Skin epidermis (tissue), 12 donors: ENCODE results near the gene ST6GALNAC2.
A peak's percentile ranks its signal among the peaks of the same experiment; 100 is the strongest.
"Not testable (repeated sequence)": the region's sequence is repeated elsewhere in the genome, so short reads cannot be mapped to it uniquely, and the experiment has no call there.

Experiments used
- H3K27ac ChIP-seq, 21 experiments: fragments of 200-600 bp; sonication (generic) in 11 of 21; one replicate each; pipeline ENCODE4 v1.5.0; 2020; ENCODE audit warnings: mild to moderate bottlenecking in 3 of 21, inconsistent platforms in 2 of 21, moderate library complexity in 2 of 21
- H3K4me3 ChIP-seq, 7 experiments: fragments of 200-600 bp; sonication (generic) in 2 of 7; one replicate each; pipeline ENCODE4 v1.5.0; 2020; ENCODE audit warnings: inconsistent platforms in 2 of 7, mild to moderate bottlenecking in 2 of 7, moderate library complexity in 1 of 7

The ST6GALNAC2 gene

GRCh38 chr17:76574166-76574565 lies 11.5 kb downstream of the ST6GALNAC2 start:
- Histone ChIP-seq H3K27ac (no peak overlapping the region), H3K4me3 (no peak overlapping the region)

GRCh38 chr17:76573096-76573495 lies 12.6 kb downstream of the ST6GALNAC2 start:
- no peak overlapping the region for H3K27ac ChIP-seq
- no peak overlapping the region for H3K4me3 ChIP-seq

GRCh38 chr17:76572201-76572910 lies 13.3 kb downstream of the ST6GALNAC2 start:
- Histone ChIP-seq H3K4me3 (no peak overlapping the region), H3K27ac (no peak overlapping the region)

GRCh38 chr17:76570877-76571471 lies 14.7 kb downstream of the ST6GALNAC2 start:
- H3K27ac ChIP-seq, result no peak overlapping the region
- no peak overlapping the region for H3K4me3 ChIP-seq

- H3K27ac ChIP-seq, result no peak overlapping the region
- H3K4me3 ChIP-seq, result no peak overlapping the region
Measured at GRCh38 chr17:76570457-76570856, 15.2 kb downstream of the ST6GALNAC2 start.

- peak overlapping the region in 2 of 21 experiments; percentile 28 to 47 for H3K27ac ChIP-seq
- H3K4me3 ChIP-seq, result no peak overlapping the region
Measured at GRCh38 chr17:76569607-76570279, 15.9 kb downstream of the ST6GALNAC2 start.

- Histone ChIP-seq H3K27ac (no peak overlapping the region), H3K4me3 (no peak overlapping the region)
Measured at GRCh38 chr17:76568811-76569221, 16.8 kb downstream of the ST6GALNAC2 start.

GRCh38 chr17:76567634-76568432 lies 17.8 kb downstream of the ST6GALNAC2 start:
- no peak overlapping the region for H3K4me3 ChIP-seq
- H3K27ac ChIP-seq, result peak overlapping the region in 5 of 21 experiments; percentile 28 to 60 (median 49)

- peak overlapping the region in 4 of 21 experiments; percentile 3 to 60 (median 44) for H3K27ac ChIP-seq
- no peak overlapping the region for H3K4me3 ChIP-seq
Measured at GRCh38 chr17:76566988-76567431, 18.6 kb downstream of the ST6GALNAC2 start.

- Histone ChIP-seq H3K27ac (peak overlapping the region in 2 of 21 experiments; percentile 3 to 60), H3K4me3 (no peak overlapping the region)
Measured at GRCh38 chr17:76566613-76566943, 19.1 kb downstream of the ST6GALNAC2 start.

GRCh38 chr17:76565728-76566612 lies 19.7 kb downstream of the ST6GALNAC2 start:
- peak overlapping the region in 1 of 21 experiments; percentile 23 for H3K27ac ChIP-seq
- no peak overlapping the region for H3K4me3 ChIP-seq

GRCh38 chr17:76564991-76565727 lies 20.5 kb downstream of the ST6GALNAC2 start:
- H3K27ac ChIP-seq, result peak overlapping the region in 1 of 21 experiments; percentile 23
- H3K4me3 ChIP-seq, result not testable (repeated sequence)

GRCh38 chr17:76563359-76563758 lies 22.3 kb downstream of the ST6GALNAC2 start:
- H3K27ac ChIP-seq, H3K4me3 ChIP-seq: not testable (repeated sequence)

GRCh38 chr17:76562734-76563148 lies 22.9 kb downstream of the ST6GALNAC2 start:
- H3K4me3 ChIP-seq, result no peak overlapping the region
- H3K27ac ChIP-seq, result peak overlapping the region in 4 of 21 experiments; percentile 4 to 51 (median 26)

GRCh38 chr17:76561799-76562268 lies 23.8 kb downstream of the ST6GALNAC2 start:
- Histone ChIP-seq H3K4me3 (peak overlapping the region in 2 of 7 experiments; percentile 14 to 17), H3K27ac (peak overlapping the region in 11 of 21 experiments; percentile 1 to 94 (median 50))

GRCh38 chr17:76561332-76561731 lies 24.3 kb downstream of the ST6GALNAC2 start:
- Histone ChIP-seq H3K4me3 (peak overlapping the region in 2 of 7 experiments; percentile 14 to 17), H3K27ac (peak overlapping the region in 11 of 21 experiments; percentile 3 to 94 (median 50))

- H3K27ac ChIP-seq, result peak overlapping the region in 13 of 21 experiments; percentile 3 to 94 (median 37)
- peak overlapping the region in 2 of 7 experiments; percentile 14 to 17 for H3K4me3 ChIP-seq
Measured at GRCh38 chr17:76560877-76561221, 24.8 kb downstream of the ST6GALNAC2 start.
